Suprapubic skin (tissue), 4 donors: ENCODE results near the gene PPP1R1C. TPM values are rescaled to one million over a fixed set of nuclear protein-coding genes. Genes with fewer than 3 reads are reported as not detected.

Source experiments
- DNase-seq, 2 donors: peaks; one replicate each; pipeline ENCODE4 v3.0.0-alpha.2; 2019; ENCODE audit warnings: low spot score in 2 of 2
- H3K27ac ChIP-seq: fragments of 200-600 bp; sonication (generic); one replicate; pipeline ENCODE4 v1.5.1; 2019
- H3K27me3 ChIP-seq: fragments of 200-600 bp; sonication (generic); one replicate; pipeline ENCODE4 v1.5.1; 2019
- H3K36me3 ChIP-seq: fragments of 200-600 bp; sonication (generic); one replicate; pipeline ENCODE4 v1.5.1; 2019
- H3K4me1 ChIP-seq: fragments of 200-600 bp; sonication (generic); one replicate; pipeline ENCODE4 v1.5.1; 2019
- H3K4me3 ChIP-seq: fragments of 200-600 bp; sonication (generic); one replicate; pipeline ENCODE4 v1.5.1; 2019; ENCODE audit warnings: mild to moderate bottlenecking
- H3K9me3 ChIP-seq: fragments of 200-600 bp; sonication (generic); one replicate; pipeline ENCODE4 v1.5.1; 2019
- CTCF ChIP-seq, 2 donors: fragments of 200-600 bp in 1 of 2; fragments of 450-650 bp in 1 of 2; sonication (generic) in 1 of 2; IDR thresholded peaks; one replicate each; pipeline ENCODE4 v1.5.1; 2016 to 2019; ENCODE audit warnings: antibody characterized with exemption in 2 of 2, mild to moderate bottlenecking in 1 of 2, moderate library complexity in 1 of 2
- EP300 ChIP-seq: sonication (generic); formaldehyde crosslinking; IDR thresholded peaks from one replicate; pipeline ENCODE4 v1.6.1; 2017; ENCODE audit warnings: antibody characterized with exemption
- POLR2A ChIP-seq, 2 donors: fragments of 450-650 bp; IDR thresholded peaks; one replicate each; pipeline ENCODE4 v1.6.1; 2017; ENCODE audit warnings: antibody characterized with exemption in 2 of 2, mild to moderate bottlenecking in 2 of 2, moderate library complexity in 2 of 2
- POLR2AphosphoS5 ChIP-seq, 3 donors: sonication (generic); formaldehyde crosslinking; IDR thresholded peaks; one replicate each; pipeline ENCODE4 v1.6.1; 2017; ENCODE audit warnings: antibody characterized with exemption in 3 of 3
- WGBS: methylation state at CpG from one replicate; pipeline ENCODE4 v1.1.5; 2018; 5-methylcytosine and 5-hydroxymethylcytosine counted together
- total RNA-seq, 4 donors: library from RNA; depleted of rRNA; stranded (reverse); fragments of >200 nt; gene quantifications; one replicate each; pipeline ENCODE4 v1.1.0, GENCODE V29; 2016

The PPP1R1C gene
- total RNA-seq, 4 donors from 2014 or later: 2.0 to 5.8 TPM; not detected in 2

- no peaks in the 10 kb centered on the region for H3K36me3 ChIP-seq
- no peaks in the 10 kb centered on the region for H3K27me3 ChIP-seq
Observed at GRCh38 chr2:182134201-182134600, 148.5 kb downstream of the PPP1R1C start.

GRCh38 chr2:182142062-182142461 is 156.4 kb downstream of the PPP1R1C start:
- H3K4me3 ChIP-seq: no peak overlapping the region
- H3K4me1 ChIP-seq: no peaks in the 10 kb centered on the region
- no peaks in the 10 kb centered on the region for H3K27me3 ChIP-seq
- H3K27ac ChIP-seq: no peak overlapping the region
- no peaks in the 10 kb centered on the region for H3K36me3 ChIP-seq
- DNase-seq: no peak
- WGBS: 74% methylated on average over 6 of the region's 6 CpGs
- TF ChIP-seq POLR2AphosphoS5 (IDR thresholded peaks at IDR 0.05) (no peak), EP300 (no peak), CTCF (IDR thresholded peaks at IDR 0.05) (no peak), POLR2A (IDR thresholded peaks at IDR 0.05) (no peak)
- H3K9me3 ChIP-seq: no peaks in the 10 kb centered on the region

More at GRCh38 chr2:182134201-182134600, 148.5 kb downstream of the PPP1R1C start:
- 45% methylated on average over 1 of the region's 1 CpG for WGBS
- Histone ChIP-seq H3K9me3 (no peaks in the 10 kb centered on the region), H3K4me1 (no peaks in the 10 kb centered on the region), H3K4me3 (no peak overlapping the region), H3K27ac (no peak overlapping the region)
- DNase-seq: no peak
- no peak for TF ChIP-seq EP300
- no peak for TF ChIP-seq CTCF (IDR thresholded peaks at IDR 0.05)
- no peak for TF ChIP-seq POLR2AphosphoS5 (IDR thresholded peaks at IDR 0.05)
- no peak for TF ChIP-seq POLR2A (IDR thresholded peaks at IDR 0.05)

GRCh38 chr2:182144041-182144775 is 158.6 kb downstream of the PPP1R1C start:
- Histone ChIP-seq H3K9me3 (no peaks in the 10 kb centered on the region), H3K4me3 (no peak overlapping the region), H3K27ac (no peak overlapping the region), H3K36me3 (no peaks in the 10 kb centered on the region), H3K27me3 (no peaks in the 10 kb centered on the region), H3K4me1 (no peaks in the 10 kb centered on the region)
- DNase-seq: no peak
- WGBS: 65% methylated on average over 7 of the region's 7 CpGs
- TF ChIP-seq POLR2A (IDR thresholded peaks at IDR 0.05): no peak
- TF ChIP-seq CTCF (IDR thresholded peaks at IDR 0.05): no peak

- no peaks in the 10 kb centered on the region for H3K9me3 ChIP-seq
- H3K4me1 ChIP-seq: no peaks in the 10 kb centered on the region
- H3K4me3 ChIP-seq: no peak overlapping the region
- H3K27me3 ChIP-seq: no peaks in the 10 kb centered on the region
- no peak overlapping the region for H3K27ac ChIP-seq
- no peak for DNase-seq
- 25% methylated on average over 1 of the region's 1 CpG for WGBS
- TF ChIP-seq POLR2A (IDR thresholded peaks at IDR 0.05) (no peak), CTCF (IDR thresholded peaks at IDR 0.05) (no peak), POLR2AphosphoS5 (IDR thresholded peaks at IDR 0.05) (no peak), EP300 (no peak)
- H3K36me3 ChIP-seq: no peaks in the 10 kb centered on the region
Observed at GRCh38 chr2:182144776-182145165, 159.1 kb downstream of the PPP1R1C start.

- no peaks in the 10 kb centered on the region for H3K36me3 ChIP-seq
- H3K27me3 ChIP-seq: no peaks in the 10 kb centered on the region
- 42% methylated on average over 2 of the region's 2 CpGs for WGBS
- no peak for TF ChIP-seq POLR2A (IDR thresholded peaks at IDR 0.05)
- TF ChIP-seq EP300: no peak
- TF ChIP-seq CTCF (IDR thresholded peaks at IDR 0.05): no peak
- no peak overlapping the region for H3K4me3 ChIP-seq
- H3K27ac ChIP-seq: no peak overlapping the region
- H3K4me1 ChIP-seq: no peaks in the 10 kb centered on the region
- H3K9me3 ChIP-seq: no peaks in the 10 kb centered on the region
- DNase-seq: no peak
Observed at GRCh38 chr2:182148344-182148743, 162.7 kb downstream of the PPP1R1C start.
